HepG2 (cell line): ENCODE measurements around the gene DYSF. TPM values are rescaled to one million over a fixed set of nuclear protein-coding genes. Genes with fewer than 3 reads are reported as not detected.
A peak's percentile ranks its signal among the peaks of the same experiment; 100 is the strongest.

Experiments
- ATAC-seq: fragments of 200-7000 bp; cut with Tn5 transposase; 3 replicates; pipeline ENCODE4 v1.9.1; 2020; ENCODE audit warnings: mild to moderate bottlenecking, moderate library complexity
- BruUV-seq: library from RNA; stranded (reverse); fragments of 400-500 nt; replicated peaks from 2 replicates; lab custom pipeline; 2021; lab: Mats Ljungman, UMichigan
- CTCF ChIA-PET: fragments of 300-600 bp; formaldehyde crosslinking; extraction: SDS; loops from one replicate; lab custom pipeline; 2021; ENCODE audit warnings: low total read pairs, inconsistent platforms, low intra/inter-chr PET ratio; lab: Yijun Ruan, JAX
- POLR2A ChIA-PET: fragments of 350-600 bp; sonication (Branson Sonifier 250); formaldehyde crosslinking; loops from one replicate; lab custom pipeline; 2020; ENCODE audit warnings: antibody characterized with exemption, inconsistent platforms; lab: Yijun Ruan, JAX
- DNase-seq: peaks from one replicate; pipeline ENCODE4 v3.0.0-alpha.2; 2015; ENCODE audit warnings: low spot score
- FAIRE-seq: peaks from 3 replicates; lab custom pipeline; 2011; peaks lifted over from hg19 to GRCh38; lab: Jason Lieb, UNC
- H2AFZ ChIP-seq: one replicate; pipeline ENCODE4 v1.6.1; 2011; ENCODE audit warnings: low read length, inconsistent platforms
- H3K27ac ChIP-seq: fragments of 300-600 bp; 3 replicates; pipeline ENCODE4 v1.8.0; 2011; ENCODE audit warnings: mixed run types, mild to moderate bottlenecking, mixed read lengths, low read length, inconsistent platforms; ENCODE audit not compliant: insufficient read depth; ENCODE audit errors: extremely low read length
- H3K27me3 ChIP-seq, 2 experiments: fragments of 200-600 bp in 1 of 2; 2 replicates in 1 of 2; 3 replicates in 1 of 2; pipeline versions ENCODE4 v1.6.0 to v1.8.0; 2011; ENCODE audit warnings: low read length in 2 of 2, mild to moderate bottlenecking in 2 of 2, moderate library complexity in 2 of 2, inconsistent platforms in 1 of 2; ENCODE audit not compliant: insufficient read depth in 2 of 2, control insufficient read depth in 1 of 2
- H3K36me3 ChIP-seq, 2 experiments: fragments of 200-600 bp in 1 of 2; replicated peaks in 1 of 2; 2 replicates in 1 of 2; 3 replicates in 1 of 2; pipeline versions ENCODE4 v1.5.1 to v1.8.0; 2011; ENCODE audit warnings: low read length in 2 of 2, inconsistent platforms in 1 of 2; ENCODE audit not compliant: insufficient read depth in 2 of 2, control insufficient read depth in 1 of 2
- H3K4me1 ChIP-seq: 2 replicates; pipeline ENCODE4 v1.5.1; 2012; ENCODE audit warnings: low read length, inconsistent platforms; ENCODE audit not compliant: insufficient read depth
- H3K4me2 ChIP-seq: 2 replicates; pipeline ENCODE4 v1.6.0; 2011; ENCODE audit warnings: low read depth, low read length, inconsistent platforms
- H3K4me3 ChIP-seq, 3 experiments: fragments of 200-600 bp in 1 of 3; sonication (generic), shearing (Covaris generic) in 1 of 3; replicated peaks in 1 of 3; 2 replicates each; pipeline ENCODE4 v1.5.1; 2011 to 2016; ENCODE audit warnings: low read length in 3 of 3, inconsistent platforms in 2 of 3, low read depth in 2 of 3, mild to moderate bottlenecking in 2 of 3, control low read depth in 1 of 3, mixed read lengths in 1 of 3; ENCODE audit not compliant: insufficient read depth in 1 of 3
- H3K79me2 ChIP-seq: one replicate; pipeline ENCODE4 v1.6.1; 2011; ENCODE audit warnings: low read length, inconsistent platforms; ENCODE audit not compliant: insufficient read depth
- H3K9ac ChIP-seq: 2 replicates; pipeline ENCODE4 v1.6.0; 2011; ENCODE audit warnings: mild to moderate bottlenecking, low read depth, low read length, inconsistent platforms; ENCODE audit not compliant: insufficient read depth
- H3K9me3 ChIP-seq: 2 replicates; pipeline ENCODE4 v1.5.1; 2012; ENCODE audit warnings: mild to moderate bottlenecking, low read length
- H4K20me1 ChIP-seq: 2 replicates; pipeline ENCODE4 v1.6.0; 2011; ENCODE audit warnings: inconsistent platforms, mild to moderate bottlenecking, low read length, moderate library complexity; ENCODE audit not compliant: insufficient read depth
- BCL3 ChIP-seq: sonication (generic); formaldehyde crosslinking; IDR thresholded peaks from 2 replicates; pipeline ENCODE4 v1.5.1; 2020; ENCODE audit warnings: mild to moderate bottlenecking, missing genetic modification reagents, moderate library complexity
- BCL6 ChIP-seq: IDR thresholded peaks from 2 replicates; pipeline ENCODE4 v1.6.1; 2016; ENCODE audit warnings: missing genetic modification reagents, missing compliant biosample characterization
- HDAC1 ChIP-seq: sonication (generic); formaldehyde crosslinking; IDR thresholded peaks from 2 replicates; pipeline ENCODE4 v1.5.1; 2020; ENCODE audit warnings: mild to moderate bottlenecking, missing genetic modification reagents
- RBFOX2 ChIP-seq: fragments of 200-400 bp; formaldehyde crosslinking; IDR thresholded peaks from 2 replicates; pipeline ENCODE4 v1.6.1; 2017; ENCODE audit warnings: low read depth, mild to moderate bottlenecking, low read length
- REXO4 ChIP-seq: sonication (generic); formaldehyde crosslinking; IDR thresholded peaks from 2 replicates; pipeline ENCODE4 v1.8.0; 2022; ENCODE audit warnings: missing genetic modification reagents, mild to moderate bottlenecking, borderline replicate concordance
- ZNF207 ChIP-seq: fragments of 450-650 bp; IDR thresholded peaks from 2 replicates; pipeline ENCODE4 v1.6.1; 2016; ENCODE audit warnings: antibody characterized with exemption, borderline replicate concordance
- ZNF318 ChIP-seq: sonication (generic); formaldehyde crosslinking; IDR thresholded peaks from 2 replicates; pipeline ENCODE4 v1.4.0; 2020; ENCODE audit warnings: mild to moderate bottlenecking, missing genetic modification reagents
- WGBS: methylation state at CpG from one replicate; pipeline ENCODE4 v1.1.6; 2017; ENCODE audit warnings: low lambda C conversion rate; 5-methylcytosine and 5-hydroxymethylcytosine counted together
- in situ Hi-C: cut with HindIII; loops from 2 replicates; pipeline ENCODE4 v1.10.0; 2017; ENCODE audit warnings: low pct_unique_long_range_greater_than_20kb; ENCODE audit not compliant: extremely low pct_ligation_motif_present
- intact Hi-C: fragments of 100-400 bp; cut with micrococcal nuclease; formaldehyde crosslinking; loops from one replicate; pipeline ENCODE4 v1.10.0; 2022; ENCODE audit not compliant: unreplicated experiment
- polyA plus RNA-seq, 8 experiments: library from polyadenylated mRNA; depleted of rRNA in 3 of 8; stranded (reverse) in 7 of 8; unstranded in 1 of 8; fragments of >200 nt; fragmentation: Illumina TruSeq in 4 of 8; extraction: Trizol in 4 of 8; gene quantifications; 2 replicates each; pipeline versions ENCODE4 v1.2.1 to v1.2.3, GENCODE V29; 2011 to 2016; ENCODE audit warnings: low read depth in 4 of 8, missing spikeins in 1 of 8, mixed read lengths in 1 of 8; ENCODE audit not compliant: insufficient read depth in 1 of 8
- total RNA-seq, 5 experiments: library from RNA; depleted of rRNA; stranded (reverse); fragments of >200 nt; fragmentation: Illumina TruSeq; extraction: Trizol; gene quantifications; 2 replicates each; pipeline ENCODE4 v1.2.3, GENCODE V29; 2016; ENCODE audit warnings: low read depth in 1 of 5

DYSF gene
- total and polyA plus RNA-seq, 2 of the 13 experiments (the other 11 are each of a cell fraction or from before 2014, with no cell fraction given), result 0.15 to 2.4 TPM

- TF ChIP-seq ZNF318 (CRISPR knock-in tag), result no peak
These were observed 246.1 kb downstream of the DYSF start (continued) for GRCh38 chr2:71699428-71699827.

- FAIRE-seq (no peak), ATAC-seq (peak; percentile 28), DNase-seq (no peak)
- intact Hi-C loops, result no loop called here
- Histone ChIP-seq H4K20me1 (no peaks in the 10 kb centered on the region), H3K4me3 (peak overlapping the region in 1 of 3 experiments; percentile 58; a peak in 1 of 6 replicates), H3K36me3 (no peaks in the 10 kb centered on the region), H3K27me3 (peaks cover 5 to 28% of the 10 kb centered on the region in 2 experiments; a peak in 3 of 5 replicates), H3K4me1 (peaks cover 24% of the 10 kb centered on the region), H3K9ac (no peak overlapping the region), H3K9me3 (no peaks in the 10 kb centered on the region), H3K27ac (no peak overlapping the region), H2AFZ (no peak overlapping the region), H3K4me2 (peak overlapping the region; percentile 46; the same call in 1 of the 2 replicates), H3K79me2 (no peaks in the 10 kb centered on the region)
- BruUV-seq, result no TSS peak
- POLR2A ChIA-PET, result interaction anchor here (1.4 kb wide), 1 partner anchor 17 kb away, joined by 3 read pairs; no protein-coding TSS in a partner anchor
- WGBS, result 6% methylated on average over 9 of the region's 11 CpGs
- CTCF ChIA-PET, result no interaction called here
- in situ Hi-C loops, result no loop called here
- TF ChIP-seq ZNF207 (no peak), BCL3 (CRISPR knock-in tag) (no peak), HDAC1 (CRISPR knock-in tag) (no peak), REXO4 (CRISPR knock-in tag) (no peak), BCL6 (CRISPR knock-in tag) (no peak), RBFOX2 (no peak)
These were observed 246.8 kb downstream of the DYSF start for GRCh38 chr2:71700041-71700657.
